Activated CD8-positive, alpha-beta memory T cell treated with anti-CD3 and anti-CD28 coated beads, Interleukin-2, amount 50 U/mL, for 24 hours (primary cell): Measurements from ENCODE around the gene COX19.
"Not testable (repeated sequence)": the region's sequence is repeated elsewhere in the genome, so short reads cannot be mapped to it uniquely, and the experiment has no call there.

Source experiments
- DNase-seq: peaks from one replicate; pipeline ENCODE4 v3.0.0-alpha.2; 2020; ENCODE audit errors: extremely low read depth

COX19 gene

GRCh38 chr7:960972-961371 lies 14.4 kb downstream of the COX19 start:
- DNase-seq: not testable (repeated sequence)

- DNase-seq: no peak
Measured at GRCh38 chr7:960269-960871, 15.0 kb downstream of the COX19 start.

- not testable (repeated sequence) for DNase-seq
Measured at GRCh38 chr7:959740-960139, 15.6 kb downstream of the COX19 start.

GRCh38 chr7:959271-959670 lies 16.1 kb downstream of the COX19 start:
- no peak for DNase-seq

GRCh38 chr7:958221-959200 lies 16.8 kb downstream of the COX19 start:
- DNase-seq: no peak

DNA sequence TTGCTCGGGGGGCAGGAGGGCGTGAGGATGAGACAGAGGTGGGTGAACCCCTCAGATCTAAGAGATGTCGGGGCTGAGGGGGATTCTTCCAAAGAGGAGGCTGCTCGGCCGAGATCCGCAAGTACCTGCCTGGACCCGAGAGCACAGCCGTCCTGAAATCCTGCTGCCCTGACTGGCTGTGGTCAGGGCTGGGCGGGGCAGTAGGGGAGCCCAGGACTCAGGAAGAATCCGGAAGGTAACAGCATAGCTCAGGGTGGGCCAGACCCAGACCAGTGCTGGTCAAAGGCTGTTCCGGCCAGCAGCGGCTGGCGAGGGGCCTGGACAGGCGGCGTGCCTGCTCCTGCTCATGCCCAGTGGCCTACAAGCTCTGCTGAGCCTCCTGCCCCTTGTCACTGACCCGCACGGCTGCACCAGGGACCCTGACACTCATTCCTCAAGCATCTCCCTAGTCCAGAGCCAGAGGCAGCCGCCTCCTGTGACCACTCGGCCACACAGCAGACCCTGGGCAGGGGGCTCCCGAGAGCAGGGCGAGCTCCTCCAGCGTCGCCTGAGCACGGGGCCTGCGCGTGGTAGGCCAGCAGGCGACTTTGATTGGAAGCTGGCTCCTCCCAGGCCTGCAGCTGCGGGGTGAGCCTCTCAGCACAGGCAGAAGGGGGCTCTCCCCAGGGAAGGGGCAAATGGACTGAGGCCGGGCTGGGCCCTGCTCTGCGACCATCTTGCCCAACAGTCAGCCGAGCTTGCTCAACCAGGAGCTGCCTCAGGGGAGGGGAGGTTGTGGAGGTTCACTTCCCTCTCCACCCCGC lies 17.7 kb downstream of the COX19 start:
- no peak for DNase-seq

- no peak for DNase-seq
Measured at GRCh38 chr7:956031-956430, 19.3 kb downstream of the COX19 start.

GRCh38 chr7:954330-955238 lies 20.8 kb downstream of the COX19 start, which contains the start of gene ADAP1:
Gene ADAP1 (minus strand): TSS chr7:954680. CDS start chr7:954477, 203 bp downstream.
- no peak for DNase-seq

- DNase-seq: no peak
Measured at GRCh38 chr7:953547-954327, 21.6 kb downstream of the COX19 start.

DNA sequence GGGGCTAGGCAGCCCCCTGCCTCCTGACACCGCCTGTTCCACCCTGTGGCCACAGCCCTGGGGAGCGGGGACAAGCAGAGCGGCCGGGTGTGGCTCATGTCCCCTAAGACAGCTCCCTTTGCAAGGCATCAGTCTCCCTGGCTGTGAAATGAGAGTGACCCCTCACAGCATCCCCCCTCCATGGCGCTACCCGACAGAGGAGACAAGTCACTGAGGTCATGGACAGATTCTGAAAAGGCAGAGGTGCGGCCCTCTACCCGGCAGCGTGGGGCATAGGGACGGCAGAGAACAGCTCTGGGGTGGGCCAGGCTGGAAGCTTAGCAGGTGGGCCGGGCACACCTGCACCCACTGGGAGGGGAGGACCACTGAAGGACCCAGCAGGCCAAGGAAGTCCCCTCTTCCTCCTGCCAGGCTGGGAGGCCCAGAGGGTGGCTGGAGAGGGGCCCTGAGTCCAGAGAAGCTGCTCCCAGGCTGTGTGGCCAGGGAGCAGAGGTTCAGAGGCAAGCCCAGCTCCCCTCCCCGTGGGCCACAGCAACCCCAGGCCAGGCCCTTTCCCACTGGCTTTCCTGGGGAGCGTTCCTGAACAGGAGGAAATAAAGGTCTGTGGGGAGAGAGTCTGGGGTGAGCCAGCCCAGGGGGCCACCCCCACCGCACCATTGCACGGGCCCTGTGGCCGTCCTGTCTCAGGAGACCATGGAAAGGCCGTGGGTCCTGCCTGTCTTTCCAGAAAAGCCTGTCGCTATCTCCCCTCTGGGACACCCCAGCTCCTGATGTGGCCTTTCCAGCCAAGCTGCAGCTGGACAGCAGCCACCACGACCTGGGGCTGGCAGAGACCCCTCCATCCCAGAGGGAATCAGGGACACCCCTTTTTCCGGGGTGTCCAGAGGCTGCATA lies 22.6 kb downstream of the COX19 start:
- DNase-seq: no peak

DNA sequence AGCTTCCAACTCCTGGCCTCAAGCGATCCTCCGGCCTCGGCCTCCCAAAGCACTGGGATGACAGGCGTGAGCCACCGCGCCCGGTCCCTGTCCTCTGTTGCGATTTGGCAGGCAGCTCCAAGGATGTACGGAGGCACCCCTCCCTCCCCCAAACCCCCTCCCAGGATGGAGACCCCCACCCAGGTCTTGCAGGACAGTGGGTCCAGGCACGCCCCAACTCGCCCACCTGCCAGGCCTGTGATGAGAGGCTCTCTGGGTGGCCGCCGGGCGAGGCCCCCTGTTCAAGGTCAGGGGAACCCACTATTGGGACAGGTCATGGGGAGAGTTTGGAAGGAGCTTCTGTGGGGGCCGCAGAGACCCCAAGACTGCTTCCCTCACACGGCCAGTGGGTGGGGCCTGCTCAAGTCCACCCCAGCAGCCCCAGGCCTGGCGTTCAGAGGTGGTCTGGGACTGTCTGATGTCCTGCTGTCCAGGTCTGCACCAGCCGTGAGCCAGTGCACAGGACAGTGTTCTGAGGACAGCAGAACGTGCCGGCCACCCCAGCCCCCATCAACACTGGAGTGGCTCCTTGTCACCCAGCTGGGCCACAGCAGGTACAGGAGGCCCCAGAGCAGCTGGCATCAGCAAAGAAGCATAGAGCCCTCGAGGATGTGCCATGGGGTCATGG lies 23.3 kb downstream of the COX19 start:
- no peak for DNase-seq

DNA sequence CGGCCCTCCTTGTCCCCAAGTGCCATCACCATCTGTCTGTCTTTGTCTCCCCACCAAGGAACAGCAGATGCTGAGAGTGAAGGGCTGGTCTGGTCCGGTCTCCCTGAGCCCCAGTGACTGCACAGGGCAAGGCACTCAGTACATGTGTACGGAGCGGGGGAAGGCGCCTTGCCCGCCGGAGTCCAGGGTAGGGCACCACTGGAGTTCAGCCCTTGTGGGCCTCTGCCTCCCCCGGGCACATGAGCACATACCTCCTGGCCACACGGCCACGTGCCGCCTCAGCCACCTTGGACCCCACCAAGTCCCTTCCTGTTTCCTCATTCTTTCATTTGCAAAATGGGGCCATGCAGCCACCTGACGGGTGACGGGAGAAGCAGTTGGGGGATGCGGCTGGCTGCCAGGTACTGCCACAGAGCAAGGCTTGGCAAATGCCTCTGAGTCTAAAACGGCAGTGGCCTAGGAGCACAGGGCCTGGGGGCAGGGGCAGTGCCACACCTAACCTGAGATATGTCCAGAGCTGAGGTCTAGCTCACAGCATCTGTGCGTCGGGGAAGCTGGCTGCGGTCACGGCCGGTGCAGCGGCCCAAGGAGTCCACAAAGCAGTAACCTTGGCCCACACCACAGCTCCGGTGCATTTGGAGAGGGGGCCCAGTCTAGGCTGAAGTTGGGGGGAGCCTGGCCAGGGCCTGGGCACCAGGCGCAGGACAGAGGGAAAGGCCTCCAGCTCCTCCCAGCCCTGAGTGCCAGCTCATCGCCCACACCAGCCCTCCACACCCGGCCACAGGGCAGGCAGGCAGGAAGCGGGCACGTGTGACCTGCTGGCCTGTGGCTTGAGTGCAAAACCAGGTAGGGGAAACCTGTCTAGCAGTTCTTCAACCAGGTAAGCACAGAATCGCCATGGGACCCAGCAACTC lies 26.1 kb downstream of the COX19 start:
- no peak for DNase-seq

GRCh38 chr7:947391-948210 lies 27.7 kb downstream of the COX19 start:
- no peak for DNase-seq

DNA sequence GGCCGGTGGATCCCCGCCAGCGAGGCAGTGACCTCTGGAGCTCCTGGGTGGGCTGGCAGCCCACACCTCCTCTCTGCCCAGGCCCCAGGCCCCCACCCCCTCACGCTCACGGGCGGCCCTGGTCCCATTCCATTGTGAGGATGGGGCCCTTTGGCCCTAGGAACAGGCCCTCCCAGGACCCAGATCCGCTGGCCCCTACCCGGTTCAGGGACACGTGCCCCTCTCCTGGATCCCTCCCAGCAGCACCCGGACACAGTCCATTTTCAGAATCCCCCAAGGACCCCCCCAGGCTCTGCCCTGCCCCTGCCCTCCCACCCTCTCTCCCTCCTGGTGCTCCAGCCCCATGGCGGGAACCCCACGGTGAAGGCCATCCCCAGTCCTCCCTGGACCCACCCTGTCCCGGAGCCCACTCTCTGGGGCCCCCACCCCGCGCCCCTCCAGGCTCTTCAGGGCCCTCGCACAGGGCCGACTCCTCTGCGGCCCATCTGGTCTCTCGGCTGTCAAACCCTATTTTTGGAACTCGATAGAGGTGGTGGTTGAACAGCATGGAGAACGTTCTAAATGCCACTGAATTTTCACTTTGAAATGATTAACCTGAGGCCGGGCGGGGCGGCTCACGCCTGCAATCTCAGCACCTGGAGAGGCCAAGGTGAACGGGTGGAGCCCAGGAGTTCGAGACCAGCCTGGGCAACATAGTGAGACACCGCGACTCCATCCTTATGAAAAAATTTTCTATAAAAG lies 28.9 kb downstream of the COX19 start:
- no peak for DNase-seq

GRCh38 chr7:945556-946255 lies 29.6 kb downstream of the COX19 start:
- no peak for DNase-seq
